HG03521 (cell line): ENCODE measurements around the gene LDHD.

Experiments used
- ATAC-seq: cut with Tn5 transposase; IDR thresholded peaks from one replicate; pipeline ENCODE4 v1.9.1; 2021; ENCODE audit warnings: mild to moderate bottlenecking, moderate library complexity; ENCODE audit not compliant: unreplicated experiment

LDHD gene

GRCh38 chr16:75083813-75084212 is 32.8 kb downstream of the LDHD start:
- no peak for ATAC-seq

- no peak for ATAC-seq
Measured at GRCh38 chr16:75081179-75081859, 35.3 kb downstream of the LDHD start.

- ATAC-seq: no peak
Measured at GRCh38 chr16:75080205-75081029, 36.2 kb downstream of the LDHD start.

GRCh38 chr16:75079346-75079926 is 37.1 kb downstream of the LDHD start:
- ATAC-seq: no peak

- no peak for ATAC-seq
Measured at GRCh38 chr16:75078886-75079285, 37.7 kb downstream of the LDHD start.

GRCh38 chr16:75075688-75076268 is 40.8 kb downstream of the LDHD start:
- no peak for ATAC-seq

GRCh38 chr16:75074920-75075687 is 41.5 kb downstream of the LDHD start:
- peak; percentile 92 for ATAC-seq

- no peak for ATAC-seq
Measured at GRCh38 chr16:75074304-75074793, 42.2 kb downstream of the LDHD start.

GRCh38 chr16:75073545-75074303 is 42.9 kb downstream of the LDHD start:
- no peak for ATAC-seq

GRCh38 chr16:75072239-75072947 is 44.2 kb downstream of the LDHD start:
- ATAC-seq: no peak

- ATAC-seq: no peak
Measured at GRCh38 chr16:75071621-75072020, 45.0 kb downstream of the LDHD start.

GRCh38 chr16:75070012-75070841 is 46.4 kb downstream of the LDHD start:
- no peak for ATAC-seq

- ATAC-seq: no peak
Measured at GRCh38 chr16:75068085-75069031, 48.2 kb downstream of the LDHD start.

- no peak for ATAC-seq
Measured at GRCh38 chr16:75066861-75067447, 49.6 kb downstream of the LDHD start.

GRCh38 chr16:75065521-75066149 is 50.9 kb downstream of the LDHD start:
- no peak for ATAC-seq

GRCh38 chr16:75065149-75065505 is 51.5 kb downstream of the LDHD start:
- peak; percentile 59 for ATAC-seq
